GM12801 (cell line): Measurements from ENCODE around the gene FGD5.

Source experiments
- TF ChIP-seq, protein P1 (sequence below): IDR thresholded peaks from one replicate; pipeline ENCODE4 v1.5.1; 2011; ENCODE audit warnings: control low read depth; ENCODE audit not compliant: insufficient read length; ENCODE audit errors: extremely low read depth

Gene FGD5

DNA sequence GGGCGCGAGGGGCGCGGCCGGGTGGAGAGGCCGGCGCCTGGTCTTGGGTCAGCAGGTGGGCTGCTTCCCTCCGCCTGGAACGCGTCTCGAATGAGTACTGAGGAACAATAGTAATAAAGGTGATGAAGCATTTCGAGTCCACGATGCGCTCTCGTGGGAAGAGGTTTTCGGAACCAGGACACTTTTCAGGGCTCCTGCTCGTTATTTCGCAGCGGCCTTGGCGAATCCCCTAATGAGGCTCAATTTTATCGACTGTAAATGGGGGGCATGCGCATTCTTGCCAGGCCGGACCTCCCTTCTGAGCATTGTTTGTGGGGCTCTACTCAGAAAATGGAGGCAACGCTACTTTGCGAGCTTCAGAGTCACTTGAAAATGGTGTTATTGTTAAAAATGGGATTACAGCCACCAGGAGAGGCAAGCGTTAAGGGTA, 129.9 kb downstream of the FGD5 start:
- TF ChIP-seq, protein P1, sequence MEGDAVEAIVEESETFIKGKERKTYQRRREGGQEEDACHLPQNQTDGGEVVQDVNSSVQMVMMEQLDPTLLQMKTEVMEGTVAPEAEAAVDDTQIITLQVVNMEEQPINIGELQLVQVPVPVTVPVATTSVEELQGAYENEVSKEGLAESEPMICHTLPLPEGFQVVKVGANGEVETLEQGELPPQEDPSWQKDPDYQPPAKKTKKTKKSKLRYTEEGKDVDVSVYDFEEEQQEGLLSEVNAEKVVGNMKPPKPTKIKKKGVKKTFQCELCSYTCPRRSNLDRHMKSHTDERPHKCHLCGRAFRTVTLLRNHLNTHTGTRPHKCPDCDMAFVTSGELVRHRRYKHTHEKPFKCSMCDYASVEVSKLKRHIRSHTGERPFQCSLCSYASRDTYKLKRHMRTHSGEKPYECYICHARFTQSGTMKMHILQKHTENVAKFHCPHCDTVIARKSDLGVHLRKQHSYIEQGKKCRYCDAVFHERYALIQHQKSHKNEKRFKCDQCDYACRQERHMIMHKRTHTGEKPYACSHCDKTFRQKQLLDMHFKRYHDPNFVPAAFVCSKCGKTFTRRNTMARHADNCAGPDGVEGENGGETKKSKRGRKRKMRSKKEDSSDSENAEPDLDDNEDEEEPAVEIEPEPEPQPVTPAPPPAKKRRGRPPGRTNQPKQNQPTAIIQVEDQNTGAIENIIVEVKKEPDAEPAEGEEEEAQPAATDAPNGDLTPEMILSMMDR: no peak

DNA sequence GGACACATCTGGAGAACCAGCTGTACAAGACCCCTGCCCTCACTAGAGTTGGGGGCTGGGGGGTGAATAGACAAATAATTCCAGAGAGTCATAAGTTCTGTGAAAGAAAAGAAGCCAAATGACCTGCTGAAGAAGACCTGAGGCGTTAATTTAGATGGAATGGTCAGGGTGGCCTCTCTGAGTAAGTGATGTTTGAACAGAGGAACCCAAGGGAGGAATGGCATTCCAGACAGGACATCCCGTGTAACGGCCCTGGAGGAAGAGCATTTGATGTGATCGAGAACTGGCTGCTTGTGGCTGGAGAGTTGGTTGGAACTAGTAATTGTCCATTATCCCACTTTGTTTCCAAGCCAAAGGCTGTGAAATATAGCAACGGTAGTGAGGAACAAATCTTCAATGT, 130.4 kb downstream of the FGD5 start:
- TF ChIP-seq, protein P1: no peak

DNA sequence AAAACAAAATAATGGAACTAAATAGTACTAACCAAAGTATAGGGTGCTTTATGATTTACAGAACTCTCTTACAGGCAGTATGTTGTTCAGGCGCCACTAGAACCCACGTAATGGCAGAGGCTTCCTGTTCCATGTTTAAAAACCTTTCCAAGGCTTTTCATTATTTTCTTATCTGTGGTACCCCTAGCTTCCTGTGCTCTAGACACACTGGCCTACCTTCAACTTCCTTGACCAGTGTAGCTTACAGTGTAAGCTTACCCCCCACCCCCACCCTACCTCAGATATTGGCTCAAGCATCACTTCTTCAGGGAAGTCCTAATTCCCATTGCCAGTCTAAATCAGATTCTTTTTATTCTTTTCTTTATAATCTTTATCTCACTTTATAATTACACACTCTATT, 131.5 kb downstream of the FGD5 start:
- TF ChIP-seq, protein P1: no peak

DNA sequence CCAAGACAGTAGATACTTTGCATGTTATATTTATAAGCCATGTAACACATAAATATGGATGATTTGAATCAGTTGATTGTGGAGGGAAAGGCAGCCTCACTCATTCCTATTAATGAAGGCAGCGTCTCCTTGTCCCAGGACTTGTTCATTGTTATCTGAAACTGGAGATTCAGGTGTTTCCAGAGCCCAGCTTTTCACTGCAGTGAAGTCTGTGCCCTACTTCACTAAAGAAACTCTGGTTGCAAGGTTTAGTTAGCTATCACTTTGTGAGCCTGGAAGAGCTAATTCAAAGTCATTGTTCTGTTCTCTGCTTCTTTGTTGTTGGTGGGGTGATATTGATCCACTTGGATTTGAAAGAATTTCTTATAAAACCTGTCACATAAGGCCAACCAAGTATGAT, 138.4 kb downstream of the FGD5 start:
- TF ChIP-seq, protein P1: no peak

DNA sequence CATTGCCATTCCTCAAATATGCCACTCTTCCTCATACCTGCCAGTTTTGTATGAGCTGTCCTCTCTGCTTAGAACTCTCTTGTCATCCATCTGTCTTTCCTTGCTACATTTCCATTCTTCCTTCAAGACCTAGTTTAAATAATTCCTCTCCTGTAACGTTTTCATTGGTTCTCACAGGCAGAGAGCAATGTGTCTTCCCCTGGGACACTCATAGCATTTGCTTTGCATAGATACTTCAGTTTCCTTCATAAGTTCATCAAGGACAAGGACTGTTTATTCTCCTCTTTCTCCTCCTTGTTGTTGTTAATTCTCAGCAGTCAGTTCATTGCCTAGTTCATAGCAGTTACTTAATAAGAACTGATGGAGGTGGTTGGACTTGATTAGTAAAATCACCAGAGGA, 139.2 kb downstream of the FGD5 start:
- TF ChIP-seq, protein P1: no peak

DNA sequence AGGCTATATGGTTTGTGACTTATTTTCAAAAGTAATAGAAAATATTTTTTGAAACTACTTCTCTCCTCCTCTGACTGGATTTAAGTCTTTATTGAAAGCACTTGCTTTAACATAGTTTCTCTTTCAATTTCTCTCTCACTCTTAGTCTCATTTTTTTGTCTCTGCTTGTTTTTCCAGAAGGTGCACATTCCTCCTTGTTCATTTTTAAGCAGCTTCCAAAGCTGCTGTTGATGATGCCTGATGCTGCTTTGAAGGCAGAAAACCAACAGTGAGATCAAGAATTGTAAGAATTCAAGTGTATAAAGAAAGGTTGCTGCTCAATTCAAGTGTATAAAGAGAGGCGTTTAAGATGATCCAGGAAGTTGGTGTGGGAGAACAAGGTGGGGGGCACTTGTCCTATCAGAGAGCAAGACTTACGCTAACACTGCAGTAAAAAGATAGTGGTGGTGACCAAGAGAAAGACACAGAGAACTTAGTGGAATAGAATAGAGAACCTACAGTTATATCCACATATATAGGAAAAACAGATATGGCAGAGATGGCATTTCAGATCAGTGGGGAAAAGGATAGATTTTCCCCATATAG, 140.7 kb downstream of the FGD5 start:
- TF ChIP-seq, protein P1: no peak

DNA sequence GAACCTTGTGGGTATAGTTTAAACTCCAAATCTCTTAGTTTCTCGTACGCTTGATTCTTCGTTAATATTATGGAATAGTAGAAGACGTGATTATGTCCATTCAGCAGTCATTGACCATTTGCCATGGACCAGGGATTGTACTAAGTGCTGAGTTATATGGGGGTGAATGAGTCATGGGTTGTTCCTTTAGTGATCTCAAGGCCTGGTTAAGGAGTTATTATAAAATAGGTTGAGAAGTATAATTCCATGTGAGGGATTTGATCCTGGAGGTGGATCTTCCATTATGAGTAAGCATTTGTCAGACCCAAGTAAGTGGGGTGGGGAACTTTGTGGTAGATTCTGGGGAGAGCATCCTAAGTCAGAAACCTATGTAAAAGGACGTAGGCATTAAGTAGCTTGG, 144.0 kb downstream of the FGD5 start:
- TF ChIP-seq, protein P1: no peak
